PC-3 (cell line): ENCODE measurements around the gene RBPJ.

Source experiments
- CTCF ChIP-seq: fragments of 300-600 bp; sonication (generic); conservative IDR thresholded peaks from 2 replicates; pipeline ENCODE4 v1.5.1; 2017; ENCODE audit warnings: antibody characterized with exemption, low read depth, mild to moderate bottlenecking, low read length
- EZH2 ChIP-seq: fragments of 300-600 bp; sonication (generic); IDR thresholded peaks from one replicate; pipeline ENCODE4 v1.6.1; 2017; ENCODE audit warnings: antibody characterized with exemption, mild to moderate bottlenecking, low read length; ENCODE audit not compliant: unreplicated experiment

- TF ChIP-seq CTCF (no peak), EZH2 (no peak)
Measured at GRCh38 chr4:26478330-26478729, 157.5 kb downstream of the RBPJ start.
